Activated CD4-positive, alpha-beta T cell treated with anti-CD3 and anti-CD28 coated beads, Interleukin-2, amount 50 U/mL, for 16 hours (primary cell): ENCODE measurements around the gene LAMC1.

ENCODE experiments used
- DNase-seq: peaks from one replicate; pipeline ENCODE4 v3.0.0-alpha.2; 2020

Gene LAMC1

GRCh38 chr1:183023146-183023600 is at the start of gene LAMC1:
TSS of gene LAMC1 (plus strand) at chr1:183023420. CDS start at chr1:183023717, 297 bp downstream.
- no peak for DNase-seq

- no peak for DNase-seq
Observed at GRCh38 chr1:182974506-182975191, 48.6 kb upstream of the LAMC1 start.

- DNase-seq = no peak
Observed at GRCh38 chr1:182977480-182977879, 45.7 kb upstream of the LAMC1 start.

GRCh38 chr1:182978151-182978853 is 44.9 kb upstream of the LAMC1 start:
- no peak for DNase-seq

- no peak for DNase-seq
Observed at GRCh38 chr1:182984138-182984537, 39.1 kb upstream of the LAMC1 start.

- DNase-seq = no peak
Observed at GRCh38 chr1:182984621-182985020, 38.6 kb upstream of the LAMC1 start.

- DNase-seq = no peak
Observed at GRCh38 chr1:182985876-182986275, 37.3 kb upstream of the LAMC1 start.

- no peak for DNase-seq
Observed at GRCh38 chr1:182990413-182991144, 32.6 kb upstream of the LAMC1 start.

- no peak for DNase-seq
Observed at GRCh38 chr1:182993746-182994145, 29.5 kb upstream of the LAMC1 start.

GRCh38 chr1:182995894-182996293 is 27.3 kb upstream of the LAMC1 start:
- no peak for DNase-seq

- DNase-seq = no peak
Observed at GRCh38 chr1:182996816-182997215, 26.4 kb upstream of the LAMC1 start.

- no peak for DNase-seq
Observed at GRCh38 chr1:182998482-182998881, 24.7 kb upstream of the LAMC1 start.

GRCh38 chr1:183000167-183000962 is 22.9 kb upstream of the LAMC1 start:
- DNase-seq = no peak

- DNase-seq = no peak
Observed at GRCh38 chr1:183002267-183002666, 21.0 kb upstream of the LAMC1 start.

GRCh38 chr1:183002797-183003196 is 20.4 kb upstream of the LAMC1 start:
- no peak for DNase-seq

GRCh38 chr1:183003203-183003602 is 20.0 kb upstream of the LAMC1 start:
- no peak for DNase-seq

- no peak for DNase-seq
Observed at GRCh38 chr1:183004141-183004540, 19.1 kb upstream of the LAMC1 start.

- no peak for DNase-seq
Observed at GRCh38 chr1:183011859-183012258, 11.4 kb upstream of the LAMC1 start.

GRCh38 chr1:183012301-183012994 is 10.8 kb upstream of the LAMC1 start:
- no peak for DNase-seq

GRCh38 chr1:183019139-183019740 is 4.0 kb upstream of the LAMC1 start:
- no peak for DNase-seq

GRCh38 chr1:183019860-183020259 is 3.4 kb upstream of the LAMC1 start:
- no peak for DNase-seq
